ENCODE results near the gene ARHGDIG. TPM values are rescaled to one million over a fixed set of nuclear protein-coding genes. Genes with fewer than 3 reads are reported as not detected.
"Not testable (repeated sequence)": the region's sequence is repeated elsewhere in the genome, so short reads cannot be mapped to it uniquely, and the experiment has no call there.

The ARHGDIG gene
- total and polyA plus RNA-seq, 9 donors, result 0.10 to 0.77 TPM; not detected in 7

DNA sequence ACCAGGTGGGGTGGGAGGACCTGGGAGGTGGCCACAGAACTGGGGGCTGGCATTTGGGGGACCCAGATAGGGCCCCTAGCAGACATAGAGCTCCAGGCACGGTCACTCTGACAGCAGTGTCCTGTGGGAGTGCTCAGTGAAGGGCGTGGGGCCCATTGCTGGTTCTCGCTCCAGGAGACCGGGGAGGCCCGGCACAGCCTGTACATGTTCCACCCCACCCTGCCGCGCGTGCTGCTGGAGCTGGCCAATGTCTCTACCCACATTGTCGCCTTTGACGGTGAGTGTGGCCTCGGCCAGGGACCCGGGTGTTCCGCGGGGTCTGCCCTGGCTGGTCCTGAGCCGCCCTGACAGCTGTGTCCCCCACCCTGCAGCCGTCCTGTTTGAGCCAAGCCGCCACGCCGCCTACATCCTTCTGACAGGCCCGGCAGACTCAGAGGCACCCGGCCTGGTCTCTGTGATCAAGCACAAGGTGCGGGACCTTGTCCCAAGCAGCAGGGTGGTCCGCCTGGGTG is 15.9 kb upstream of the ARHGDIG start:
- Histone ChIP-seq H3K4me3 (no peak overlapping the region), H3K9me3 (no peaks in the 10 kb centered on the region), H3K27me3 (no peaks in the 10 kb centered on the region), H3K36me3 (no peaks in the 10 kb centered on the region), H3K27ac (no peak overlapping the region), H3K4me1 (ENCODE audit: insufficient read depth) (peaks cover 8% of the 10 kb centered on the region)
- DNase-seq, result no peak
- TF ChIP-seq EP300 (IDR thresholded peaks at IDR 0.05) (no peak), POLR2A (IDR thresholded peaks at IDR 0.05) (no peak)
- TF ChIP-seq, protein P1, sequence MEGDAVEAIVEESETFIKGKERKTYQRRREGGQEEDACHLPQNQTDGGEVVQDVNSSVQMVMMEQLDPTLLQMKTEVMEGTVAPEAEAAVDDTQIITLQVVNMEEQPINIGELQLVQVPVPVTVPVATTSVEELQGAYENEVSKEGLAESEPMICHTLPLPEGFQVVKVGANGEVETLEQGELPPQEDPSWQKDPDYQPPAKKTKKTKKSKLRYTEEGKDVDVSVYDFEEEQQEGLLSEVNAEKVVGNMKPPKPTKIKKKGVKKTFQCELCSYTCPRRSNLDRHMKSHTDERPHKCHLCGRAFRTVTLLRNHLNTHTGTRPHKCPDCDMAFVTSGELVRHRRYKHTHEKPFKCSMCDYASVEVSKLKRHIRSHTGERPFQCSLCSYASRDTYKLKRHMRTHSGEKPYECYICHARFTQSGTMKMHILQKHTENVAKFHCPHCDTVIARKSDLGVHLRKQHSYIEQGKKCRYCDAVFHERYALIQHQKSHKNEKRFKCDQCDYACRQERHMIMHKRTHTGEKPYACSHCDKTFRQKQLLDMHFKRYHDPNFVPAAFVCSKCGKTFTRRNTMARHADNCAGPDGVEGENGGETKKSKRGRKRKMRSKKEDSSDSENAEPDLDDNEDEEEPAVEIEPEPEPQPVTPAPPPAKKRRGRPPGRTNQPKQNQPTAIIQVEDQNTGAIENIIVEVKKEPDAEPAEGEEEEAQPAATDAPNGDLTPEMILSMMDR (IDR thresholded peaks at IDR 0.05), result no peak
- intact Hi-C loops (cut with DNase I), result no loop called here
- WGBS, 3 donors, result 91 to 93% (median 93%) methylated on average over 22 to 23 of the region's 23 CpGs

DNA sequence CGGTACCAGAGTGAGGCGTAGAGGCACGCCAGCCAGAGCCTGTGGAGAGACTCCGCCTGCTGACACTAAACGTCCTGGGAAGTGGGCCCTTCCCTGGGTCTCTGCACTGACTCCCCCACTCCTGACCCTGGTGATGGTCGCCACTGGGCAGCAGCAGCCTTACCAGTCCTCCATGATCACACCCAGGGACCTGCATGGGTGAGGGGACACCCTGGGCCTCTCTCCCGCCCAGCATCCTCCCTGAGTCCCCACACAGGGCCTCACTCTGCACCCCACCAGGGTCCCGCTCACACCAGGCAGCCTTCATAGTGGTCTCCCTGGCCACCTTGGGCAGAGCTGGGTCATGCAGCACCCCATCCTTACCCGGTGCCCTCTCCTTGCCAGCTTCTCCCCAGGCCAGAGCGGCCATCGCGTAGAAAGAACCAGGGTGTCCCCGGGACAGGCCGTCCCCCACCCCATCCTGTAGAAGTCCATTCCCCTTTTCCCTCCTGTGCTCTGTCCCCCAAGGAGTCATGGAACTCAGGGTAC is 15.3 kb upstream of the ARHGDIG start:
- H3K9me3 ChIP-seq, result no peaks in the 10 kb centered on the region
- TF ChIP-seq EP300 (IDR thresholded peaks at IDR 0.05) (no peak), POLR2A (IDR thresholded peaks at IDR 0.05) (no peak)
- TF ChIP-seq, protein P1 (IDR thresholded peaks at IDR 0.05), result no peak
- 86 to 89% (median 88%) methylated on average over 13 to 14 of the region's 14 CpGs for WGBS, 3 donors
- peaks cover 8% of the 10 kb centered on the region for H3K4me1 ChIP-seq (ENCODE audit: insufficient read depth)
- no peaks in the 10 kb centered on the region for H3K27me3 ChIP-seq
- no peaks in the 10 kb centered on the region for H3K36me3 ChIP-seq
- no peak overlapping the region for H3K27ac ChIP-seq
- DNase-seq, result no peak
- intact Hi-C loops (cut with DNase I), result no loop called here
- H3K4me3 ChIP-seq, result no peak overlapping the region

DNA sequence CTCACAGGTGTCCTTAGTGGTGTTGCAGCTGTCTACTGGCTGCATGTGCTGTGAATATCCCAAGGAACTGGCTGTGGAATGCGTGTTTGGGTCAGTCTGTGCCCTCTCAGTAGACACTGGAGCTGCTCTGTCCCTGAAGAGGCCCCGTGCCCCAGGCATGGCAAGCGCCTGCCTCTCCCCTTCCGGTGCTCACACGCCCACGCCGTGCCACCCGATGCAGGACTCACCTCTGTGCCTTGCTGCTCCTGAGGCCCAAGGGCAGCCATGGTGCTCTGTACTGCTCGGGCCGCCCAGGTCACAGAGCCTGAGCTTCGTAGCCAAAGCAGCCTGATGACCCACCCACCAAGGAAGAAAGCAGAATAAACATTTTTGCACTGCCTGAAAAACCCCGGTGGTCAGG is 14.7 kb upstream of the ARHGDIG start:
- 16 to 34% (median 32%) methylated on average over 10 to 12 of the region's 12 CpGs for WGBS, 3 donors
- no peak overlapping the region for H3K27ac ChIP-seq
- H3K4me3 ChIP-seq, result no peak overlapping the region
- intact Hi-C loops (cut with DNase I), result no loop called here
- TF ChIP-seq, protein P1 (IDR thresholded peaks at IDR 0.05), result no peak
- no peak for TF ChIP-seq POLR2A (IDR thresholded peaks at IDR 0.05)
- TF ChIP-seq EP300 (IDR thresholded peaks at IDR 0.05), result no peak
- no peaks in the 10 kb centered on the region for H3K36me3 ChIP-seq
- peaks cover 8% of the 10 kb centered on the region for H3K4me1 ChIP-seq (ENCODE audit: insufficient read depth)
- no peaks in the 10 kb centered on the region for H3K27me3 ChIP-seq
- H3K9me3 ChIP-seq, result no peaks in the 10 kb centered on the region
- DNase-seq, result no peak

DNA sequence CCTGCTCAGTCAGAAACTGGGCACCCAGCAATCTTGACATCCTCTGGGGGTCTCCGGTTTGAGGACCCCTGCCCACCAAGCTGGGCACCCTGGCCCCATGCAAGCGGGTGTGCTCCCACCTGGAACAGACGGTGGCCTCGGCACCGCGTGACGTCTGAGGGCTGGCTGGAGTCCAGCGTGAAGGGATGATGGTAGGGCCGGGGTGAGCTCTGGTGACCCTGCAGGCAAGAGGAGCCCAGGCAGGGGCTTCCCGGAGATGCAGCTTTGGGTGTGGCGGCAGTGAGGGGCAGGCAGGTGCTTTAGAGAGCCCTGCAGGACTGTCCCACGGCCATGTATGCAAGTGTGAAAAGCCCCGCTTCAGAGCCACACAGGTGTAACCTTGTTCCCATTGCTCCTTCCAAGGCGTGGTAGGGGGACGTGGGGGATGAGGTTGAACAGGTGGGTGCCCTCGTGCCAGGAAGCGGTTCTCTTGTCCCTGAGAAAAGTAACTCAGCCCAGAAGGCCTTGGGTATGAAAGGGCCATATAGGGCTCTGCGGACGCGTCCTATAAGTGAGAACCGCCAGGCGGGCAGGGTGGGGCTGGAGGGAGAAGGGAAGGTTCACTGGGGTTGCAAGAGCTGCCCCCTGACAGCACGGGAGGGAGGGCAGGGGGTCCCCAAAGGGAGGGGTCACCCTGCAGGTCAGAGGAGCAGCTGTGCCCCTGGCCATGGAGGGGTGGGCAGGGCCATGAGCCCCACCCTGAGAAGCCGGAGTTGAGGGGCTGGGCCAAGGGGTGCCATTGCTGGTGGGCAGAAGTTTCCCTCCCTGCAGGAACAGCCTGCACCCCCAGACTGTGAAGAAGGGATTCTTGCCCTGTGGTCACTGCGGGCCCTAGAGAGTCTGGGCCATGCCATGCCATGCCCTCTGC is 13.9 kb upstream of the ARHGDIG start:
- no peaks in the 10 kb centered on the region for H3K9me3 ChIP-seq
- TF ChIP-seq, protein P1 (IDR thresholded peaks at IDR 0.05), result no peak
- TF ChIP-seq EP300 (IDR thresholded peaks at IDR 0.05) (no peak), POLR2A (IDR thresholded peaks at IDR 0.05) (no peak)
- no peak overlapping the region for H3K27ac ChIP-seq
- H3K4me3 ChIP-seq, result no peak overlapping the region
- WGBS, 3 donors, result 55 to 58% (median 56%) methylated on average over 25 of the region's 25 CpGs
- H3K27me3 ChIP-seq, result no peaks in the 10 kb centered on the region
- peak in 1 of 5 donors; percentile 66 for DNase-seq
- intact Hi-C loops (cut with DNase I), result no loop called here
- H3K36me3 ChIP-seq, result no peaks in the 10 kb centered on the region
- H3K4me1 ChIP-seq (ENCODE audit: insufficient read depth), result peaks cover 8% of the 10 kb centered on the region

DNA sequence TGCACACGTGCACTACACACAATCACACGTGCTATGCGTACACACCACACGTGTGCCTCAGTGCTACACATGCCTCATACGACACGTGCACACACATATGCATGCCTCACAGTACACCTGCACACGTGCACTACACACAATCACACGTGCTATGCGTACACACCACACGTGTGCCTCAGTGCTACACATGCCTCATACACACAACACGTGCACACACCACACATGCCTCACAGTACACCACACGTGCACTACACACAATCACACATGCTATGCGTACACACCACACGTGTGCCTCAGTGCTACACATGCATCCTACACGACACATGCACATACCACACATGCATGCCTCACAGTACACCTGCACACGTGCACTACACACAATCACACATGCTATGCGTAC is 12.8 kb upstream of the ARHGDIG start:
- H3K9me3 ChIP-seq; H3K4me3 ChIP-seq; DNase-seq; H3K27ac ChIP-seq; H3K4me1 ChIP-seq (ENCODE audit: insufficient read depth); H3K27me3 ChIP-seq; intact Hi-C loops (cut with DNase I); H3K36me3 ChIP-seq: not testable (repeated sequence)
- 75 to 79% (median 76%) methylated on average over 17 of the region's 17 CpGs for WGBS, 3 donors
